IgD-negative memory B cell (primary cell): ENCODE data around the gene SLX9. TPM values are rescaled to one million over a fixed set of nuclear protein-coding genes. Genes with fewer than 3 reads are reported as not detected.

Source experiments
- H3K27ac Mint-ChIP-seq, 3 donors: one replicate each; pipeline ENCODE4 v1.8.0; 2020 to 2022; ENCODE audit warnings: mild to moderate bottlenecking in 3 of 3, mixed read lengths in 3 of 3, moderate library complexity in 1 of 3
- H3K27me3 Mint-ChIP-seq: one replicate; pipeline ENCODE4 v1.8.0; 2021; ENCODE audit warnings: mixed read lengths
- H3K36me3 Mint-ChIP-seq: one replicate; pipeline ENCODE4 v1.8.0; 2020; ENCODE audit warnings: mild to moderate bottlenecking, mixed read lengths
- H3K4me1 Mint-ChIP-seq, 3 donors: one replicate each; pipeline ENCODE4 v1.8.0; 2020 to 2022; ENCODE audit warnings: mixed read lengths in 3 of 3, mild to moderate bottlenecking in 1 of 3
- H3K4me3 Mint-ChIP-seq, 4 donors: one replicate each; pipeline ENCODE4 v1.8.0; 2020 to 2022; ENCODE audit warnings: mild to moderate bottlenecking in 4 of 4, mixed read lengths in 4 of 4, moderate library complexity in 3 of 4
- H3K9me3 Mint-ChIP-seq, 3 donors: one replicate each; pipeline ENCODE4 v1.8.0; 2020 to 2021; ENCODE audit warnings: mixed read lengths in 3 of 3, mild to moderate bottlenecking in 1 of 3
- polyA plus RNA-seq: library from polyadenylated mRNA; unstranded; fragments of 300-500 nt; fragmentation: Illumina TruSeq; gene quantifications from one replicate; pipeline ENCODE4 v1.2.3, GENCODE V29; 2021

The SLX9 gene
- polyA plus RNA-seq, 1 donor from 2014 or later, result 12.3 TPM

DNA sequence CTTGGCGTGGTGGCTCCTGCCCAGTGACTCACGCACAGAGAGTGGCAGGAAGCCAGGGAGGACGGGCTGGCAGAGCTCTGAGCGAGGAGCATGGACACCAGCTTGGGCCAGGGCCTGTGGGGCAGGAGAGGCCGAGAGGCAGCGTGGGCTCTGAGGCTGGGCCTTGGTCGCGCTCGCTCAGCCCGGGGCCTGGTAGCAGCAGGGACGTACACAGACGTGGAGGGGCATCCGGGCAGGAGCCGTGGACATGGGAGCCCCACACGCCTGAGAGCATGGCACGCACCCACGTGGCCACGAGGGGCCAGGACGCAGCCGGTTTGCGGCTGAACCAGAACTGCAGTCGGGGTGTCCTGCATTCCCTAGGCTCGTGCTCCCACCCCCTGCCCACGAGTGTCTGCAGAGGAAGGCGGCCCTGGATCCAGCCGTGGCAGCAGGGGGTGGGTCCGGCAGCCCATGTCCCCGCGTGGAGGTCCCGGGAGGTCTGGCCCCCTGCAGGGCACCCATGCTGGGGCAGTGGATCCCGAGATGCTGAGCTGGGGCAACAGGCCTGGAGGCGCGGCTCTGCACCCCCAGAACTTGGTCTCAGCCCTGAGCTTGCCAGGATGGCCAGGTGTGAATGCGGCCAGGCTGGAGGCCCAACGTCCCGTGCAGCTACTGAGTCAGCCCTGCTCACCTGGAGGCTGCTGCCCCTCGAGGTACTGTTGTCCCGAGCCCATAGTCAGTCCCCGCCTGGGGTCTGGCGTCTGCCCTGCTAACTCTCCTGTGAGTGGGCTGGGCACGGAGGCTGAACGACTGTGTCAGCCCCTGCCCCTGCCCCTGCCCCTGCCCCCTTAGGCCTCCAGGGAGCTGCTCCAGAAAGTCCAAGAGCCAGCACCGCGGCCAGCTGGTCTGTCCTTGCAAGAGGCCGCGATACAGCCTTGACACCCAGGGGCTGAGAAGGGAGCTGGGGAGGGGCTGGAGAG lies 61.6 kb downstream of the SLX9 start:
- peaks cover 0 to 8% (median 2%) of the 10 kb centered on the region in 3 donors for H3K4me1 Mint-ChIP-seq
- peaks cover under 1 to 8% (median 2%) of the 10 kb centered on the region in 3 donors for H3K9me3 Mint-ChIP-seq
- H3K4me3 Mint-ChIP-seq, result no peak overlapping the region
- H3K27ac Mint-ChIP-seq, result no peak overlapping the region
- H3K36me3 Mint-ChIP-seq, result no peaks in the 10 kb centered on the region
- peaks cover 17% of the 10 kb centered on the region for H3K27me3 Mint-ChIP-seq

DNA sequence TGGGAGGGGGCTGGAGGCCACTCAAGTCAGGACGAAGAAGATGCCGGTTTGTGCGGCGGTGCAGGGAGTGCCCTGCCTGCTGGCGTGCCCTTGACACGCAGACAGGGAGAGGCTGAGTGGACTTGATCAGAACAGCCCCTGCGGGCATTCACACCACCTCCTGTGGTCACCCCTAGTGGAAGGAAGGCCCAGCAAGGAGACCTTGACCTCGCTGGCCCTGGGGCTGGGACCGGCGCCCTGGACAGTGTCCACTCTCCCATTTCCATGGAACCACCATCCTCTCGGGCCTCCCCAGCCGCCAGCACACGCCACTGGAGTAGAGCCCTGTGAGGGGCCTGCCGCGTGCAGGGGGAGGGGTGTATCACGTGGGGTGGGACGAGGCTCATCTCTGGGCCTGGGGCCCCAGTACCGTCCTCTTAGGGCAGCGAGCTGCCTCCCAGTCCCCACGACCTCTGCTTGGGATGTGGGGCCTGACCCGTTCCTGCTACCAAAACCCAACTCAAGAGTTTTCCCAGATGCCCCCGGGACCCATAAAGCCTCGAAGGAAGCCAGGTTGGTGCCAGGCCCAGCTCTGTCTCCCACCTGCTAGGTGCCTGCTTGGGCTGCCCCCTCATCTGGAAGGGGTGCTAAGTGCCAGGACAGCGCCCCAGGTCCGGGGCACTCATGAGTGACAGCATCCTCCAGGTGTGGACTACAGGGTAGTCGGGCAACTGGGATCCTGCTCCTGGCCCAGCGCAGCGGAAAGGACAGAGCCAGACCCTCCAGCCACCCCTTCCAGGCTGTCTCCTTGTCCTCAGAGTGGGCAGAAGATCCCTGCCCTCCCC lies 62.8 kb downstream of the SLX9 start:
- no peaks in the 10 kb centered on the region for H3K36me3 Mint-ChIP-seq
- H3K9me3 Mint-ChIP-seq, result peaks cover 2 to 8% (median 3%) of the 10 kb centered on the region in 3 donors
- peaks cover 17% of the 10 kb centered on the region for H3K27me3 Mint-ChIP-seq
- peaks cover 0 to 8% (median 2%) of the 10 kb centered on the region in 3 donors for H3K4me1 Mint-ChIP-seq
- H3K27ac Mint-ChIP-seq, result no peak overlapping the region
- H3K4me3 Mint-ChIP-seq, result no peak overlapping the region

DNA sequence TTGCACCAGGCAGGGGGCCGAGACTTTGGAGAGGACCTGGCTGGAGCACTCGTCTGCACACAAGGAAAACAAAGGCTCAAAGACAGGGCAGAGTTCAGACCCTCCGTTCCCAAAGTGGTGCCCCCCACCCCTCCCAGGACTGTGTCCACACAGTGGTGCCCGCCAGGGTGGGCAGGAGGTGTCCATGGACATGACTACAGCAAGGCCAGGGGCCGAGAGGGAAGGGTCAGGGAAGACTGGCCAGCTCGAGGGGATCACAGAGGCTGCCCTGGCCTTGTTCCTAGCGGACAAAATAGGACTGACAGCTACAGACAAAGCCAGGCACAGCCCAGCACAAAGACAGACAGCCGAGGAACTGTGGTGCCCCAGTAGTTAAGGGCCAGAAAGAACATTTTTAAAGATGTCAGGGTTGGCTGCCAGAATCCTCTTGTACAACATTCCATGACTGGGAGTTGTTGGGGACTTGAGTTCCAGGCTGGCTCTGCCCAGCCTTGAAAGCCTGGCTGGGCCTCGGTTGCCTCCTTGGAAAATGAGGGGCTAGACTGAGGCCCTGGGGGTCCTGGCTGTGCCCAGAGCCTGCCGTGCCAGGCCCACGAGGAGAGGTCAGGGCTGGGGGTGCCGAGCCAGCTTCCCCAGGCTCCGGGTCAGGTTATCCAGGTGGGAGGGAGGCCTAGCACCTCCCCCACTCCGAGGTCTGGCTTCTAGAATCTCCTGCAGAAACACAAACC lies 63.7 kb downstream of the SLX9 start:
- Mint-ChIP-seq H3K36me3 (no peaks in the 10 kb centered on the region), H3K4me3 (no peak overlapping the region), H3K4me1 (peaks cover 0 to 8% (median 2%) of the 10 kb centered on the region in 3 donors), H3K9me3 (peaks cover 2 to 9% (median 5%) of the 10 kb centered on the region in 3 donors), H3K27me3 (peaks cover 17% of the 10 kb centered on the region), H3K27ac (no peak overlapping the region)

DNA sequence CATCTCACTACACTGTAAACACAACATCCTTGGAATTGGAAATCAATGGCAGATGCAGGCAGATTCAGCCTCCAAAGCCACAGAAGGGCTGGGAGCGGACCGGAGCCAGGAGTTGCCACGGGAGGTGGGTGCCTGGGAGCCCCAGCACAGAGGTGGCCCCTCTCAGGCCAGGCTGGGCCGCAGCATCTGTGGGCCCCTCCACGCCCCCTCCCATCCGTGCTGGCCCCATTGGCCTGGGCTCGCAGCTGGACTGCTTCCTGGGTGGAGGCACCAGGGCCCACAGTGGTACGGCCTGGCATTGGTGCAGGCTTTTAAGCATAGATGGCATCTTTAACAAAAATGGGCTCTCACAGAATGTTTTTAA lies 64.2 kb downstream of the SLX9 start:
- Mint-ChIP-seq H3K9me3 (peaks cover 2 to 14% (median 5%) of the 10 kb centered on the region in 3 donors), H3K4me1 (peaks cover 0 to 7% (median 2%) of the 10 kb centered on the region in 3 donors), H3K4me3 (no peak overlapping the region), H3K27me3 (peaks cover 16% of the 10 kb centered on the region), H3K27ac (no peak overlapping the region), H3K36me3 (no peaks in the 10 kb centered on the region)

DNA sequence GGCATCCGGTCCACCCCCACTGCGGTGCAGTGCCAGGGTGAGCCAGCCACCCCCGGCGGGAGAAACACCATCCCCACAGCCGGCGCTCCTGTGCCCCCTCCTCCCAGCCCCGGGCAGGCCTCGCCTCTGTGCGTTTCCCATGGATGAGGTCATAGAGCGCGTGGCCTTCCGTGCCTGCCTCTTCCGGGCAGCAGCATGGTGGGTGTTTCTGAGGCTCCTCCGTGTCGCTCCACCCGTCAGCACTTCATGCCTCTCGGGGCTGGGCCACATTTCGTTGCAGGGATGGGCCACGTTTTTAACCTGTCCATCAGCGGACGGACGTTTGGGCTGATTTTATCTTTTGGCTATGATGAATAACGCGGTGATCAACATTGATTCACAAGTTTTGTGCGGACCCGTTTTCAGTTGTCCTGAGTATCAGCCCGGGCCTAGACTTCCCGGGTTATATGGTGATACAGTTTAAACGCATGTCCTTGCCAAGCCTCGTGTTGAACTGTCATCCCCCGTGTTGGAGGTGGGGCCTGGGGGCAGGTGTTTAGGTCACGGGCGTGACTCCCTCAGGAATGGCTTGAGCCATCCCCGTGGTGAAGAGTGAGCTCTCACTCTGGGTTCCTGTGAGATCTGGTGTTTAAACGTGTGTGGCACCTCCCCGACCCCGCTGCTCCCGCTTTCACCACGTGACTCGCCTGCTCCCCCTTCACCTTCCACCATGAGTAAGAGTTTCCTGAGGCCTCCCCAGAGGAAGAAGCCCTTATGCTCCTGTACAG lies 64.8 kb downstream of the SLX9 start:
- Mint-ChIP-seq H3K4me1 (peaks cover 0 to 2% (median 0%) of the 10 kb centered on the region in 3 donors), H3K4me3 (no peak overlapping the region), H3K27me3 (peaks cover 10% of the 10 kb centered on the region), H3K36me3 (no peaks in the 10 kb centered on the region), H3K27ac (no peak overlapping the region), H3K9me3 (peaks cover 2 to 15% (median 5%) of the 10 kb centered on the region in 3 donors)

DNA sequence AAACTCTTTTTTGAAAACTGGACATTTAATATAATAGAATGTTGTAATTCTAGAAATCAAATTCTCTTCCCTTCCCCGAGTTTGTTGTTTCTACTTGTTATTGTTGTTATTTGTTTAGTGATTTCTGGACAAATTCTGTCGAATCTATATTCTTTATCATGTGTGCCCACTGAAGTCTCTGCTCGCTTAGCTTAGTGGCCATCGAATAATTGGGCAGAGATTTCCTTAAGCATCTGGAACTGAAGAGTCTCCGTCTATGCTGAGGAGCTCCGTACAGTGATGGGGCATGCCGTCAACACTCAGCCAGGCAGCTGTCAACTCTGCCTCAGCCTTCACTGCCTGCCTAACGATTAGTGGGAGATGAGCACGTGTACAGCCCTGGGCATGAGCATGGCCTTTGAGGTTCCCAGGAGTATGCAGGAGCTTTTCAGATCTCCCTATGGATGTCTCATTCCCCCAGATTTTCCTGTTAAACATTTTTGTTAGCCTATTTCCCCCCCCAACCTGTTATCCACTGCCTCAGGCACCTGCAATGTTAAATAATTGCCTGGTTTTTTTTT lies 66.8 kb downstream of the SLX9 start:
- Mint-ChIP-seq H3K9me3 (peaks cover 2 to 15% (median 5%) of the 10 kb centered on the region in 3 donors), H3K27me3 (peaks cover 14% of the 10 kb centered on the region), H3K4me1 (no peaks in the 10 kb centered on the region), H3K27ac (no peak overlapping the region), H3K4me3 (no peak overlapping the region), H3K36me3 (peaks cover 3% of the 10 kb centered on the region)

DNA sequence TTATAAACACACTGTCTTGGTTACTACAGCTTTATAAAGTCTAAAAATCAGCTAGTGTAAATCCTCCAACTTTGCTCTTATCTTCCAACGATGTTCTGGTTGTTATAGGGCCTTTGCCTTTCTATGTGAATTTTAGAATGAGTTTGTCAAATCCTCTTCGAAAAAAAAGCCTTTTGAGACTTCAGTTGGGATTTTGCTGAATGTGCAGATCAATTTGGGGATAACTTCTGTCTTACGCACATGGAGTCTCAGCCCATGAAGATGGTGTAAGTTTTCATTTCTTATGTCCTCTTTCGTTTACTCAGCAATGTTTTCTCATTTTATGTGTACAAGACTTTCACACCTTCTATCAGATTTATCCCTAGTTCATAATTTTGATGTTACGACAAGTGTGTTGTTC lies 69.8 kb downstream of the SLX9 start:
- no peak overlapping the region for H3K4me3 Mint-ChIP-seq
- H3K27ac Mint-ChIP-seq, result no peak overlapping the region
- peaks cover 22% of the 10 kb centered on the region for H3K27me3 Mint-ChIP-seq
- peaks cover 3% of the 10 kb centered on the region for H3K36me3 Mint-ChIP-seq
- peaks cover 2 to 15% (median 5%) of the 10 kb centered on the region in 3 donors for H3K9me3 Mint-ChIP-seq
- H3K4me1 Mint-ChIP-seq, result peaks cover 0 to 2% (median 2%) of the 10 kb centered on the region in 3 donors

DNA sequence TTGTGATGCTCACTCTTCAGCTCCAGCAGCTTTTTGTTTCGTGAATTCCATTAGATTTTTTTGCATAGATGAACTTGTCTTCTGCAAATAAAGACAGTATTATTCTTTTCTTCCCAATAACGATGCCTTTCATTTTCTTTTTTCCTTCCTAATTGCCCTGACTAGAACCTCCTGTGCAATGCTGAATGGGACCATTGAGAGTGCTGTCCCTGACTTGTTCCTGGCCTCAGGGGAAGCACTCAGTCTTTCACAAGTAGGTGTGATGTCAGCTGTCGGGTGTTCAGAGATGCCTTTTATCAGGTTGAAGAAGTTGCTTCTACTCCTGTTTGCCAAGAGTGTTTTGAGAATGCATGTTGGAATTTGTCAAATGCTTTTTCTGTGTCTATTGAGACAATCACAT lies 70.3 kb downstream of the SLX9 start:
- Mint-ChIP-seq H3K27ac (no peak overlapping the region), H3K4me1 (peaks cover 0 to 2% (median 2%) of the 10 kb centered on the region in 3 donors), H3K27me3 (peaks cover 24% of the 10 kb centered on the region)

DNA sequence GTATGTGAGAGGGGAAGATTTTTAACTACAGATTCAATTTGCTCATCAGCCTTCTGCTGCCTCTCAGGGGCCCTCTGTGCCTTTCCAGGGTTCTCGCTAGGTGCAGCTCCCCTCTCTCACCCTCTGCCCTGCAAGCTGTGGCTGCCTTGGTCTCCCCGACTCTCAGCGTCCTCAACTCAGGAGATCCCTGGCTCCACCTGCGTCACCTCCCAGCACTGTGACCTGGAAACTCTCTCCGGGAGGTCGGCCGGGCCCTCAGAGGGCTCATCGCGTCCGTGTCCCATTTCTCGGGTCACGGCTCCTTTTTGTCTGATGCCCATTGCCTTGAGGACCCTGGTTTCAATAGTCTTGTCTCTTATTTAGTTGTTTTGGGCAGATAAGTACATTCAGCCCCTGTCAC lies 71.0 kb downstream of the SLX9 start:
- H3K9me3 Mint-ChIP-seq, result peaks cover 0 to 11% (median 5%) of the 10 kb centered on the region in 3 donors
- H3K4me3 Mint-ChIP-seq, result no peak overlapping the region
- H3K4me1 Mint-ChIP-seq, result peaks cover 0 to 2% (median 2%) of the 10 kb centered on the region in 3 donors
- peaks cover 23% of the 10 kb centered on the region for H3K27me3 Mint-ChIP-seq
- peaks cover 3% of the 10 kb centered on the region for H3K36me3 Mint-ChIP-seq
- no peak overlapping the region for H3K27ac Mint-ChIP-seq

More for the DNA sequence above, 70.3 kb downstream of the SLX9 start:
- Mint-ChIP-seq H3K36me3 (peaks cover 3% of the 10 kb centered on the region), H3K9me3 (peaks cover 2 to 15% (median 5%) of the 10 kb centered on the region in 3 donors), H3K4me3 (no peak overlapping the region)

DNA sequence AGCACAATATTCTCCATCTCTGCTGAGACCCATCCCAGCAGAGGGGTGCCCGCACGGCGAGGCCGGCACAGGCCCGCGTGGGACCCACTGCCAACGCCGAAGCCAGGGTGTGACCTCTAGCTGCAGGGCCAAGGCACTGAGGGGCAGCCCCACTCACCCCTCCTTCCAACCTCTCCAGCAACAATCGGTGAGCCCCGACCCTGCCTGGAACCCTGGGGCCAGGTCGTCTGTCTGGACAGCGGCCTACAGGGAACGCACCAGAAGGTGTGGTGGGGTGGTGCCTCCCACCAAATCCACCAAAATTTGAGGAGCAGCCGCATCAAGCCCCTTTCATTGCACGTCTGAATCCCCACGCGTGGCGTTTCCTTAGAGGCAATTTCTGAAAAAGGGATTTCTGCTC lies 71.6 kb downstream of the SLX9 start:
- Mint-ChIP-seq H3K27ac (no peak overlapping the region), H3K9me3 (peaks cover 0 to 7% (median 5%) of the 10 kb centered on the region in 3 donors), H3K27me3 (peaks cover 28% of the 10 kb centered on the region), H3K4me3 (no peak overlapping the region), H3K4me1 (peaks cover 0 to 2% (median 2%) of the 10 kb centered on the region in 3 donors), H3K36me3 (peaks cover 3% of the 10 kb centered on the region)

DNA sequence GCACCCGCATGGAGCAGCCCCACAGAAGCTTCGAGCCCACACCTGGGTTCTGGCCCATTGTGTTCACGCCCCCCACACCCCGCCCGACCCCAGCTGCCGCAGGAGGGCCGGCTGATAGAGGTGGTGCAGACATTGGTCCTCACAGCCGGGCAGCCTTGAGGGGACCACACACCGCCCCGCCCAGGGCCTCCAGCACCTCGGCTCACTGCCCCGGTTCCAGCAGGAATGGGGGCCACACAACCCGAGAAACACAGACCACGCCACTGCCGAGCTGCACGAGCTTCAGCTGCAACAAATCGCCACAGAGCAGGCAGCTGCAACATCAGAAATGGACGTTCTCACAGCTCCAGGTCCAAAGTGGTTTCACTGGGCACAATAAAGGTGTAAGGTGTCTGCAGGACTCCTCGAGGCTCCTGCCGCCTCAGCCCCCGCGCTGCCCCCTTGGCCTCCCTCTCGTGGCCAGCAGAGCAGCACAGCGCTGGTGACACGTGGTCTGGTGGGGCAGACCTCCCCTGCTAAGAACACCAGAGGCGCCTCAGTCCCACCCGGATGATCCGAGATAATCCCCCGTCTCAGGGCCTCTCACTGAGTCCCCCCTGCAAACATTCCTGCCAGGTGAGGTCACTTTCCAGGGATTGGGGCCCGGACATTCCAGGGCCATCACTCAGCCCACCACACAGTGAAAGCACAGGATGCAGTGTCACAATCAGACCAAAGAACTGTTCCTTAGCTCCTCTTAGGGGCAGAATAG lies 72.3 kb downstream of the SLX9 start:
- H3K27me3 Mint-ChIP-seq, result peaks cover 32% of the 10 kb centered on the region
- H3K9me3 Mint-ChIP-seq, result peaks cover 0 to 7% (median 2%) of the 10 kb centered on the region in 3 donors
- H3K36me3 Mint-ChIP-seq, result peaks cover 3% of the 10 kb centered on the region
- H3K27ac Mint-ChIP-seq, result no peak overlapping the region
- no peak overlapping the region for H3K4me3 Mint-ChIP-seq
- peaks cover 0 to 2% (median 2%) of the 10 kb centered on the region in 3 donors for H3K4me1 Mint-ChIP-seq

DNA sequence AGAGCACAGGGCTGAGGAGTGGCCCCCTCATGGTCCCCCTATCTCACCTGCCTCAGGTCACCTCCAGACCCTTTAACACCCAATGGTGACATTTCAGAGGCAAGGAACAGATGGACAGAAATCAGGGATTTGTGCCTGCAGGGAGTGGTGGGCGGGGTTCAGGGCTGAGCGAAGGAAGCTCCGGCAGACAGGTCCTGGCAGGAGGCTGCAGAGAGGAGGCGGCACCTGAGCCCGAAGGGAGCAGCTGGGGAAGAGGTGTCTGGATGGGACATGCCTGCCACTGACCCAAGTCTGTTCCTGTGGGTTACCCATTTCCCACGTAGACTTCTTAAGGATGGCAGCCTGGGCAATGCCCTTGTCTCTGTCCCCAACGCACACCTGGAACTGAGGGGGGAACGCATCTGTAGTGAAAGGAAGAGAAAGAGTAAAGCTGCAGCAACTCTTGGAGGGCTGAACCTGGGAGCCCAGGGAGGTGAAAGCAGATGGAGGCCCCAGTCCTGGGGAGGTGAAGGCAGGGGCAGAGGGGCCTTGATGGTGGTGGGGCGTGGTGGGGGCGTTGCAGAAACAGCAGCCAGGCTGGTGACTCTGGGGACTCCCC lies 72.9 kb downstream of the SLX9 start:
- Mint-ChIP-seq H3K4me3 (no peak overlapping the region), H3K9me3 (peaks cover 0 to 7% (median 0%) of the 10 kb centered on the region in 3 donors), H3K36me3 (peaks cover 3% of the 10 kb centered on the region), H3K27me3 (peaks cover 38% of the 10 kb centered on the region), H3K4me1 (peaks cover 4 to 7% (median 6%) of the 10 kb centered on the region in 3 donors), H3K27ac (no peak overlapping the region)
